Stomach smooth muscle (tissue), 2 donors: ENCODE measurements around the gene C19orf47.

ENCODE experiments used
- H3K27ac ChIP-seq: one replicate; pipeline ENCODE4 v1.7.0; 2013; ENCODE audit warnings: mild to moderate bottlenecking, low read length, inconsistent platforms
- H3K27me3 ChIP-seq, 2 donors: one replicate each; pipeline ENCODE4 v1.7.0; 2013; ENCODE audit warnings: low read length in 2 of 2; ENCODE audit not compliant: insufficient read depth in 2 of 2, control insufficient read depth in 1 of 2
- H3K36me3 ChIP-seq, 2 donors: one replicate each; pipeline ENCODE4 v1.7.0; 2013; ENCODE audit warnings: low read length in 2 of 2; ENCODE audit not compliant: control insufficient read depth in 2 of 2, insufficient read depth in 2 of 2
- H3K4me1 ChIP-seq: one replicate; pipeline ENCODE4 v1.7.0; 2013; ENCODE audit warnings: low read length; ENCODE audit not compliant: control insufficient read depth, insufficient read depth
- H3K4me3 ChIP-seq, 2 donors: one replicate each; pipeline ENCODE4 v1.7.0; 2013; ENCODE audit warnings: low read length in 2 of 2
- H3K9ac ChIP-seq, 2 donors: one replicate each; pipeline ENCODE4 v1.7.0; 2013; ENCODE audit warnings: low read length in 2 of 2, mild to moderate bottlenecking in 1 of 2
- H3K9me3 ChIP-seq, 2 donors: one replicate each; pipeline ENCODE4 v1.7.0; 2013; ENCODE audit warnings: low read length in 2 of 2; ENCODE audit not compliant: control insufficient read depth in 2 of 2
- donor health status: healthy.
- donor health status: Pancreatic carcinoma.

The C19orf47 gene

GRCh38 chr19:40326201-40326600 is 22.0 kb downstream of the C19orf47 start:
- Histone ChIP-seq H3K9me3 (no peaks in the 10 kb centered on the region), H3K27me3 (no peaks in the 10 kb centered on the region), H3K9ac (no peak overlapping the region), H3K27ac (no peak overlapping the region), H3K4me3 (no peak overlapping the region), H3K36me3 (peaks cover 43 to 69% of the 10 kb centered on the region in 2 donors), H3K4me1 (no peaks in the 10 kb centered on the region)

- H3K4me1 ChIP-seq = no peaks in the 10 kb centered on the region
- H3K9ac ChIP-seq = no peak overlapping the region
- no peaks in the 10 kb centered on the region for H3K9me3 ChIP-seq
- H3K36me3 ChIP-seq = peaks cover 34 to 64% of the 10 kb centered on the region in 2 donors
- H3K4me3 ChIP-seq = no peak overlapping the region
- H3K27me3 ChIP-seq = no peaks in the 10 kb centered on the region
- no peak overlapping the region for H3K27ac ChIP-seq
Observed at GRCh38 chr19:40323705-40324104, 24.5 kb downstream of the C19orf47 start.

- Histone ChIP-seq H3K4me3 (no peak overlapping the region), H3K36me3 (peaks cover 28 to 59% of the 10 kb centered on the region in 2 donors), H3K9ac (no peak overlapping the region), H3K27me3 (no peaks in the 10 kb centered on the region), H3K4me1 (no peaks in the 10 kb centered on the region), H3K27ac (no peak overlapping the region), H3K9me3 (no peaks in the 10 kb centered on the region)
Observed at GRCh38 chr19:40322951-40323615, 25.1 kb downstream of the C19orf47 start.

DNA sequence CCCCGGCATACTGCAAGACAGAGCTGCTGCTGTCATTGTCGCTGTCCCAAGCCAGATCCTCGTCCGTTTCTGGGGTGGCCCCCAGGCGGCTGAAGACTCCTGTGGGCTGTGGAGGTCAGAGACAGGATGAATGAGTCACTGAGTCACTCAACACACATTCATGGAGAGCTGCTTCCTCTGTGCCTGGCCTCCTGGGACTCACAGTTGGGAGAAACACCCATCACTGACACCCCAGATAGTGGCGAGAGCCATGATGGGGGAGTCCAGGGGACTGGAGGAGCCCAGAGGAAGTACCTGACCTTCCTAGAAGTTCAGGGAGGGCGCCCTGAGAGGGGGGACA is 26.0 kb downstream of the C19orf47 start:
- H3K9me3 ChIP-seq = no peaks in the 10 kb centered on the region
- peaks cover 20 to 52% of the 10 kb centered on the region in 2 donors for H3K36me3 ChIP-seq
- no peak overlapping the region for H3K4me3 ChIP-seq
- no peaks in the 10 kb centered on the region for H3K4me1 ChIP-seq
- H3K27me3 ChIP-seq = no peaks in the 10 kb centered on the region
- no peak overlapping the region for H3K27ac ChIP-seq
- no peak overlapping the region for H3K9ac ChIP-seq

DNA sequence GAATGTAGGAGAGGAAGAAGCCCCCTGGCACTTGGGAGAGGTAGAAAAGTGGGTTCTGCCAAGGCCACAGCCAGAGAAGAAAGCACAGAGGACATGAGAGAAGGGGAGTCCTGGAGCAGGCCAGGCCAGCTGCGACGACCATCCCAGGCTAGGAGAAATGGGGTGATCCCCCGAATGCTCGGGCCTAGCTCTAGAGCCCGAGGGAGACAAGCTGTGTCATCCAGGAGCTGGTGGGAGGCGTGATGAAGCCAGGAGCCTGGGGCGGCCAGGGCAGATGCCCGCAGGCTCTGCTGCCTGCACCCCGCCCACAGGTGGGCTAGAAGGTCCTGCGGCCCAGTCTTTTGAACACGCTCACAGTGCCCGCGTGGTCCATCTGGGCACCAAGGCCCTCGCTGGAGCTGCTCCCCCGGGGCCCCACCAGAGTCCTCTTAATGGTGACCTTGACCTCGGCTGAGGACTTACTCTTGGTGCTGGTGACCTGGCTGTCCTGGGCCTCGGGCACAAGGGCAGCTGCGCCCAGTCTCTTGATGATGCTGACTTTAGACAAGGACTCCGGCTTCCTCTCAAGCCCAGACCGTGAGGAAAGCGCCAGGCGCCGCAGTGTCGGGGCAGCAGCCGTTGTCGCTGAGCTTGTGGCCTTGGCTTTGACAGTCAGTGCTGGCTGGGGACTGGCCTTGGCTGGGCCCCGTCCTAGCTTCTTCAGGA is 26.5 kb downstream of the C19orf47 start:
- Histone ChIP-seq H3K4me3 (no peak overlapping the region), H3K27ac (no peak overlapping the region), H3K4me1 (no peaks in the 10 kb centered on the region), H3K27me3 (no peaks in the 10 kb centered on the region), H3K9me3 (no peaks in the 10 kb centered on the region), H3K9ac (no peak overlapping the region), H3K36me3 (peaks cover 20 to 51% of the 10 kb centered on the region in 2 donors)

- peaks cover 20 to 49% of the 10 kb centered on the region in 2 donors for H3K36me3 ChIP-seq
- no peaks in the 10 kb centered on the region for H3K4me1 ChIP-seq
- H3K9ac ChIP-seq = no peak overlapping the region
- no peaks in the 10 kb centered on the region for H3K27me3 ChIP-seq
- no peak overlapping the region for H3K4me3 ChIP-seq
- H3K9me3 ChIP-seq = no peaks in the 10 kb centered on the region
- H3K27ac ChIP-seq = no peak overlapping the region
Observed at GRCh38 chr19:40321076-40321475, 27.1 kb downstream of the C19orf47 start.

DNA sequence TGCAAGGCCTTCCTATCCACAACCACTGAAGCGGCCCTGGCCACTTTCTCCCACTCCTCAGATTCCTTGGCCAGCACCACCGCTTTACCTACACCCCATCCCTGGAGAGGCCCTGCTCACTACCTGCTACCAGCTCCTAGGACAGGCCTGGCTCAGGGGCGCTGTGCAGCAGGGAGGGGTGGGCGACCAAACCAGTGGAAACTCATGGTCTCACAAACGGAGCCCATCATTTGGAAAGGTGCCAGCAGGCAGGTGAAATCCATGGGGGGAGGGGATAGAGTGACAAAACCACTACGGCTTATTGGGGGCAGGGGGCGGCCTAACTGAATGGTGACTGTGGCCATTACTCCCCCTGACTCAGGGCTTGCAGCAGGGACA is 27.6 kb downstream of the C19orf47 start:
- Histone ChIP-seq H3K36me3 (peaks cover 20 to 44% of the 10 kb centered on the region in 2 donors), H3K27ac (no peak overlapping the region), H3K4me3 (no peak overlapping the region), H3K27me3 (no peaks in the 10 kb centered on the region), H3K9ac (no peak overlapping the region), H3K9me3 (no peaks in the 10 kb centered on the region), H3K4me1 (no peaks in the 10 kb centered on the region)

GRCh38 chr19:40317338-40317737 is 30.9 kb downstream of the C19orf47 start:
- no peak overlapping the region for H3K4me3 ChIP-seq
- peaks cover 10 to 20% of the 10 kb centered on the region in 2 donors for H3K36me3 ChIP-seq
- no peaks in the 10 kb centered on the region for H3K4me1 ChIP-seq
- no peaks in the 10 kb centered on the region for H3K27me3 ChIP-seq
- H3K9me3 ChIP-seq = no peaks in the 10 kb centered on the region
- H3K9ac ChIP-seq = no peak overlapping the region
- H3K27ac ChIP-seq = no peak overlapping the region

DNA sequence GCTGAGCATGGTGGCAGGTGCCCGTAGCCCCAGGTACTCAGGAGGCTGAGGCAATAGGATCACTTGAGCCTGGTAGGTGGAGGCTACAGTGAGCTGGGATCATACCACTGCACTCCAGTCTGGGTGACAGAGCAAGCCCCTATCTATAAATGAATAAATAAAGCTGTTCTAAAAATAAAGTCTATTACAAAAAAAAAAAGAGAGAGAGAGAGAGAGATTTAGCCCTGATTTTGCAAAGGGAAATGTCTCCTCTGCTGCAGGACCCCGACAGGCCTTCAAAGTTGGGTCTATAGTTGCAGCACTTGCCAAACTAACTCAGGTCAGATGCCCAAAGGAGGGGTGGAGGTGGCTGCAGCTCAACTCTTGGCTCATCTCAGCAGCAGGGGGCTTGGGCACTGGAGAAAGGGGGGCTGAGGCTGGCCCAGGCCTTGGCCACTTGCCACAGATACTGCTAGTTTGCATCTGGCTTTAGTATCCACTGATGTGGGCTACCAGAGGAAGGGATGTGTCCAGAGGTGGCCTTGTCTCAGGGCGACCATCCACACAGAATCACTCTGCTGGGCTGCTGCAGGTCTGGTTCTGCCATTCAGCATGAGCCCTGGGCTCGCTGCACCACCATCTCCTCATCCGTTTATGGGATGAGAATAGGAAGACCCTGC is 32.3 kb downstream of the C19orf47 start:
- Histone ChIP-seq H3K9ac (no peak overlapping the region), H3K27ac (no peak overlapping the region), H3K4me3 (no peak overlapping the region), H3K9me3 (no peaks in the 10 kb centered on the region), H3K27me3 (no peaks in the 10 kb centered on the region), H3K36me3 (peaks cover 3 to 8% of the 10 kb centered on the region in 2 donors), H3K4me1 (no peaks in the 10 kb centered on the region)

- H3K4me1 ChIP-seq = no peaks in the 10 kb centered on the region
- peaks cover 0 to 6% of the 10 kb centered on the region in 2 donors for H3K36me3 ChIP-seq
- no peak overlapping the region for H3K27ac ChIP-seq
- no peak overlapping the region for H3K9ac ChIP-seq
- H3K27me3 ChIP-seq = no peaks in the 10 kb centered on the region
- H3K9me3 ChIP-seq = no peaks in the 10 kb centered on the region
- no peak overlapping the region for H3K4me3 ChIP-seq
Observed at GRCh38 chr19:40314656-40315055, 33.5 kb downstream of the C19orf47 start.
